Keratinocyte (primary cell): ENCODE measurements around the gene SETD2. TPM values are rescaled to one million over a fixed set of nuclear protein-coding genes. Genes with fewer than 3 reads are reported as not detected.

Experiments
- DNase-seq: peaks from one replicate; pipeline ENCODE4 v3.0.0-alpha.2; 2011; ENCODE audit warnings: low read depth, missing footprints, low spot score
- FAIRE-seq: peaks from 2 replicates; lab custom pipeline; 2011; peaks lifted over from hg19 to GRCh38; lab: Jason Lieb, UNC
- H2AFZ ChIP-seq: 2 replicates; pipeline ENCODE4 v1.6.0; 2012; ENCODE audit warnings: low read length, control low read depth, inconsistent platforms; ENCODE audit not compliant: control insufficient read depth
- H3K27ac ChIP-seq: 2 replicates; pipeline ENCODE4 v1.5.1; 2011; ENCODE audit warnings: low read length; ENCODE audit not compliant: control insufficient read depth, insufficient read depth
- H3K27me3 ChIP-seq: 3 replicates; pipeline ENCODE4 v1.6.0; 2011; ENCODE audit warnings: low read length; ENCODE audit not compliant: control insufficient read depth, insufficient read depth; ENCODE audit errors: extremely low read depth
- H3K36me3 ChIP-seq, 2 experiments: 2 replicates in 1 of 2; 3 replicates in 1 of 2; pipeline ENCODE4 v1.5.1; 2011; ENCODE audit warnings: low read length in 2 of 2, mild to moderate bottlenecking in 1 of 2; ENCODE audit not compliant: control insufficient read depth in 2 of 2, insufficient read depth in 2 of 2; ENCODE audit errors: extremely low read depth in 1 of 2
- H3K4me1 ChIP-seq: 3 replicates; pipeline ENCODE4 v1.5.1; 2011; ENCODE audit warnings: low read length; ENCODE audit not compliant: control insufficient read depth, insufficient read depth; ENCODE audit errors: extremely low read depth
- H3K4me2 ChIP-seq: 3 replicates; pipeline ENCODE4 v1.6.0; 2011; ENCODE audit warnings: low read depth, low read length; ENCODE audit not compliant: control insufficient read depth, insufficient read depth; ENCODE audit errors: extremely low read depth
- H3K4me3 ChIP-seq, 3 experiments: fragments of 200-600 bp in 1 of 3; sonication (generic) in 1 of 3; 2 replicates in 2 of 3; 3 replicates in 1 of 3; pipeline ENCODE4 v1.5.1; 2011 to 2016; ENCODE audit warnings: low read length in 3 of 3, mild to moderate bottlenecking in 3 of 3, control low read depth in 2 of 3, inconsistent platforms in 1 of 3, low read depth in 1 of 3, mixed read lengths in 1 of 3, mixed run types in 1 of 3, moderate library complexity in 1 of 3; ENCODE audit not compliant: control insufficient read depth in 2 of 3, insufficient read depth in 2 of 3; ENCODE audit errors: extremely low read depth in 1 of 3
- H3K79me2 ChIP-seq: 2 replicates; pipeline ENCODE4 v1.6.0; 2012; ENCODE audit warnings: low read length; ENCODE audit not compliant: control insufficient read depth, insufficient read depth
- H3K9ac ChIP-seq: 3 replicates; pipeline ENCODE4 v1.6.0; 2011; ENCODE audit warnings: low read length; ENCODE audit not compliant: control insufficient read depth, insufficient read depth; ENCODE audit errors: extremely low read depth
- H3K9me1 ChIP-seq: 3 replicates; pipeline ENCODE4 v1.6.0; 2011; ENCODE audit warnings: low read length; ENCODE audit not compliant: control insufficient read depth, insufficient read depth; ENCODE audit errors: extremely low read depth
- H3K9me3 ChIP-seq: 2 replicates; pipeline ENCODE4 v1.5.1; 2012; ENCODE audit warnings: low read depth, low read length; ENCODE audit not compliant: control insufficient read depth
- H4K20me1 ChIP-seq: 3 replicates; pipeline ENCODE4 v1.6.0; 2011; ENCODE audit warnings: low read length; ENCODE audit not compliant: control insufficient read depth, insufficient read depth; ENCODE audit errors: extremely low read depth
- CTCF ChIP-seq, 3 experiments: IDR thresholded peaks in 1 of 3; conservative IDR thresholded peaks in 1 of 3; optimal IDR thresholded peaks in 1 of 3; 2 replicates in 2 of 3; 3 replicates in 1 of 3; pipeline versions ENCODE3 to v1.5.1; 2011; ENCODE audit warnings: low read length in 3 of 3, mild to moderate bottlenecking in 3 of 3, moderate library complexity in 2 of 3, control low read depth in 1 of 3, inconsistent platforms in 1 of 3; ENCODE audit not compliant: insufficient read depth in 2 of 3; ENCODE audit errors: extremely low read depth in 1 of 3
- EZH2 ChIP-seq: IDR thresholded peaks from one replicate; pipeline ENCODE4 v1.6.1; 2012; ENCODE audit warnings: inconsistent platforms, mild to moderate bottlenecking, low read length, moderate library complexity
- dilution Hi-C: fragments of 300-500 bp; cut with MboI; formaldehyde crosslinking; loops from one replicate; pipeline ENCODE4 v1.7.0; 2020; ENCODE audit warnings: low sequenced_read_pairs; ENCODE audit not compliant: extremely low pct_ligation_motif_present
- polyA plus RNA-seq, 5 experiments: library from polyadenylated mRNA; depleted of rRNA in 3 of 5; stranded (reverse) in 3 of 5; stranded (forward) in 1 of 5; unstranded in 1 of 5; fragments of >200 nt; gene quantifications; 1 replicate in 1 of 5; 2 replicates in 3 of 5; 3 replicates in 1 of 5; pipeline versions ENCODE4 v1.2.1 to v1.2.3, GENCODE V29; 2011 to 2012; ENCODE audit warnings: missing spikeins in 2 of 5, low read depth in 1 of 5, low replicate concordance in 1 of 5

The SETD2 gene
- polyA plus RNA-seq, 1 donor (not counting 4 experiments of a cell fraction or from before 2014, with no cell fraction given): 23.3 TPM

GRCh38 chr3:47123857-47124256 lies 40.1 kb downstream of the SETD2 start:
- peaks cover 50% of the 10 kb centered on the region for H3K79me2 ChIP-seq
- no peak overlapping the region for H3K4me2 ChIP-seq
- H3K9me1 ChIP-seq: no peaks in the 10 kb centered on the region
- no peak overlapping the region for H2AFZ ChIP-seq
- dilution Hi-C loops: no loop called here
- H3K4me3 ChIP-seq: no peak overlapping the region
- H3K27ac ChIP-seq: no peak overlapping the region
- FAIRE-seq (no peak), DNase-seq (no peak)
- peaks cover 14% of the 10 kb centered on the region for H3K4me1 ChIP-seq
- peaks cover 15 to 19% of the 10 kb centered on the region in 2 experiments for H3K36me3 ChIP-seq
- H4K20me1 ChIP-seq: no peaks in the 10 kb centered on the region
- H3K27me3 ChIP-seq: no peaks in the 10 kb centered on the region
- TF ChIP-seq CTCF (optimal IDR thresholded peaks at IDR 0.05 in 1 of 3, IDR thresholded peaks at IDR 0.05 in 1 of 3, conservative IDR thresholded peaks at IDR 0.05 in 1 of 3; ENCODE audit: extremely low read depth in 1 of 3, insufficient read depth in 2 of 3, low read length in 3 of 3) (no peak), EZH2 (no peak)
- H3K9me3 ChIP-seq: no peaks in the 10 kb centered on the region
- no peak overlapping the region for H3K9ac ChIP-seq

GRCh38 chr3:47121409-47121808 lies 42.5 kb downstream of the SETD2 start:
- H3K4me1 ChIP-seq: peaks cover 18% of the 10 kb centered on the region
- no peak for DNase-seq
- no peak overlapping the region for H3K9ac ChIP-seq
- no peak for FAIRE-seq
- TF ChIP-seq EZH2 (no peak), CTCF (optimal IDR thresholded peaks at IDR 0.05 in 1 of 3, IDR thresholded peaks at IDR 0.05 in 1 of 3, conservative IDR thresholded peaks at IDR 0.05 in 1 of 3; ENCODE audit: extremely low read depth in 1 of 3, insufficient read depth in 2 of 3, low read length in 3 of 3) (no peak)
- no peaks in the 10 kb centered on the region for H4K20me1 ChIP-seq
- H3K27ac ChIP-seq: no peak overlapping the region
- no peak overlapping the region for H3K4me3 ChIP-seq
- no peak overlapping the region for H3K4me2 ChIP-seq
- dilution Hi-C loops: no loop called here
- no peaks in the 10 kb centered on the region for H3K9me1 ChIP-seq
- no peaks in the 10 kb centered on the region for H3K9me3 ChIP-seq
- H3K79me2 ChIP-seq: peaks cover 32% of the 10 kb centered on the region
- no peaks in the 10 kb centered on the region for H3K27me3 ChIP-seq
- no peak overlapping the region for H2AFZ ChIP-seq
- H3K36me3 ChIP-seq: peaks cover 15 to 18% of the 10 kb centered on the region in 2 experiments
